Natural killer cell (primary cell): ENCODE results near the gene AFAP1L1. TPM values are rescaled to one million over a fixed set of nuclear protein-coding genes. Genes with fewer than 3 reads are reported as not detected.

Experiments
- ATAC-seq, 3 donors: fragments of 150-1000 bp in 2 of 3; fragments of 200-7000 bp in 1 of 3; cut with Tn5 transposase; 1 replicate in 1 of 3; 2 replicates in 2 of 3; pipeline ENCODE4 v1.10.0; 2021; ENCODE audit warnings: mild to moderate bottlenecking in 2 of 3, moderate library complexity in 2 of 3
- DNase-seq, 2 donors: peaks; one replicate each; pipeline versions ENCODE4 v3.0.0 to v3.0.0-alpha.2; 2013 to 2021; ENCODE audit warnings: mixed read lengths in 1 of 2
- H3K27ac ChIP-seq: one replicate; pipeline ENCODE4 v1.5.1; 2013; ENCODE audit warnings: mild to moderate bottlenecking, low read length
- H3K27me3 ChIP-seq: one replicate; pipeline ENCODE4 v1.6.1; 2013; ENCODE audit warnings: low read length; ENCODE audit not compliant: control insufficient read depth, insufficient read depth
- H3K36me3 ChIP-seq: one replicate; pipeline ENCODE4 v1.6.1; 2013; ENCODE audit warnings: low read length; ENCODE audit not compliant: control insufficient read depth, insufficient read depth
- H3K4me1 ChIP-seq: one replicate; pipeline ENCODE4 v1.6.1; 2013; ENCODE audit warnings: low read length; ENCODE audit not compliant: control insufficient read depth, insufficient read depth
- H3K4me3 ChIP-seq: one replicate; pipeline ENCODE4 v1.5.1; 2013; ENCODE audit warnings: low read length
- H3K9me3 ChIP-seq: one replicate; pipeline ENCODE4 v1.6.1; 2013; ENCODE audit warnings: low read length; ENCODE audit not compliant: control insufficient read depth, insufficient read depth
- H3K27ac Mint-ChIP-seq, 2 donors: one replicate each; pipeline ENCODE4 v1.8.0; 2022; ENCODE audit warnings: mild to moderate bottlenecking in 2 of 2, mixed read lengths in 2 of 2, moderate library complexity in 1 of 2
- H3K27me3 Mint-ChIP-seq, 2 donors: one replicate each; pipeline ENCODE4 v1.8.0; 2022; ENCODE audit warnings: low read depth in 2 of 2, mixed read lengths in 2 of 2
- H3K36me3 Mint-ChIP-seq: one replicate; pipeline ENCODE4 v1.8.0; 2022; ENCODE audit warnings: mixed read lengths
- H3K4me1 Mint-ChIP-seq, 2 donors: one replicate each; pipeline ENCODE4 v1.8.0; 2022; ENCODE audit warnings: mixed read lengths in 2 of 2
- H3K4me3 Mint-ChIP-seq: one replicate; pipeline ENCODE4 v1.8.0; 2022; ENCODE audit warnings: mild to moderate bottlenecking, moderate library complexity, mixed read lengths
- H3K9me3 Mint-ChIP-seq, 2 donors: one replicate each; pipeline ENCODE4 v1.8.0; 2022; ENCODE audit warnings: mixed read lengths in 2 of 2
- WGBS: methylation state at CpG from one replicate; pipeline ENCODE4 v1.1.7; 2013; ENCODE audit warnings: missing lambda C conversion rate; ENCODE audit not compliant: insufficient coverage; 5-methylcytosine and 5-hydroxymethylcytosine counted together
- intact Hi-C: fragments of 100-400 bp; cut with micrococcal nuclease; formaldehyde crosslinking; loops from one replicate; pipeline ENCODE4 v1.14.2; 2022
- total RNA-seq, 4 donors: library from RNA; stranded (reverse); fragments of 120-200 nt in 1 of 4; gene quantifications; one replicate each; pipeline versions ENCODE4 v1.2.3 to v1.2.4, GENCODE V29; 2013 to 2022
- TF ChIP-seq, protein P1 (sequence below): fragments of 200-600 bp; IDR thresholded peaks from one replicate; pipeline ENCODE4 v1.8.0; 2022; ENCODE audit warnings: antibody characterized with exemption

AFAP1L1 gene
- total RNA-seq, 3 donors from 2014 or later (not counting 1 experiment from before 2014, with no cell fraction given): 0.23 to 1.5 TPM; not detected in 1

DNA sequence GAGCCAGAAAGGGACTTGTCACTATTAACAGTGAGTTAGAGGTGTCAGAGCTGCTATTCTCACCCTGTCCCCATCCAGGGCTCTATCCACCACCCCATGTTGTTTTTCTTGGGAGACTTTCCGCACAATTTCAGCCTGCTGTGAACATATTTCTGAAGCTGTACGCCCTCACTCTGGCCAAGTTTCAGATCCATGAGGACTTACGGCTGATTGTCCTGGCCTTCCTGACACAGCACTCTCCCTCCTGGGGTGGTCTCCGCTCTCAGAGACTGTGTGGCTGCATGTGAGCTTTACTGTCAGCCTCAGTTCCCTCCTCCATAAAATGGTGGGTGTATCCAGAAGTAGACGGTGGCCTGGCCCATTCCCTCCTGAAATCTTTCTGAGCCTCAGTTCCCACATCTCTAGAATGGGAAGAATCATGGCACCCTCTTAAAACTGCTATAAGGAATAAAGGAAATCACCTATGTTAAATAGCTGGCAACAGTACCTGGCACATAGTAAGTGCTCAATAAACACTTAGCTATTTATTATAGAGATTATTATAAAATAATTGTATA, 108.2 kb downstream of the AFAP1L1 start:
- 98% methylated on average over 5 of the region's 5 CpGs for WGBS
- Mint-ChIP-seq H3K4me1 (peaks cover 0 to 4% of the 10 kb centered on the region in 2 donors), H3K9me3 (no peaks in the 10 kb centered on the region), H3K4me3 (no peak overlapping the region), H3K27ac (no peak overlapping the region), H3K36me3 (no peaks in the 10 kb centered on the region), H3K27me3 (no peaks in the 10 kb centered on the region)
- H3K27me3 ChIP-seq: no peaks in the 10 kb centered on the region
- no peak overlapping the region for H3K4me3 ChIP-seq
- no peak for ATAC-seq
- no peak for DNase-seq
- H3K36me3 ChIP-seq: no peaks in the 10 kb centered on the region
- no peak overlapping the region for H3K27ac ChIP-seq
- H3K9me3 ChIP-seq: no peaks in the 10 kb centered on the region
- H3K4me1 ChIP-seq: peaks cover 5% of the 10 kb centered on the region
- intact Hi-C loops: no loop called here
- TF ChIP-seq, protein P1, sequence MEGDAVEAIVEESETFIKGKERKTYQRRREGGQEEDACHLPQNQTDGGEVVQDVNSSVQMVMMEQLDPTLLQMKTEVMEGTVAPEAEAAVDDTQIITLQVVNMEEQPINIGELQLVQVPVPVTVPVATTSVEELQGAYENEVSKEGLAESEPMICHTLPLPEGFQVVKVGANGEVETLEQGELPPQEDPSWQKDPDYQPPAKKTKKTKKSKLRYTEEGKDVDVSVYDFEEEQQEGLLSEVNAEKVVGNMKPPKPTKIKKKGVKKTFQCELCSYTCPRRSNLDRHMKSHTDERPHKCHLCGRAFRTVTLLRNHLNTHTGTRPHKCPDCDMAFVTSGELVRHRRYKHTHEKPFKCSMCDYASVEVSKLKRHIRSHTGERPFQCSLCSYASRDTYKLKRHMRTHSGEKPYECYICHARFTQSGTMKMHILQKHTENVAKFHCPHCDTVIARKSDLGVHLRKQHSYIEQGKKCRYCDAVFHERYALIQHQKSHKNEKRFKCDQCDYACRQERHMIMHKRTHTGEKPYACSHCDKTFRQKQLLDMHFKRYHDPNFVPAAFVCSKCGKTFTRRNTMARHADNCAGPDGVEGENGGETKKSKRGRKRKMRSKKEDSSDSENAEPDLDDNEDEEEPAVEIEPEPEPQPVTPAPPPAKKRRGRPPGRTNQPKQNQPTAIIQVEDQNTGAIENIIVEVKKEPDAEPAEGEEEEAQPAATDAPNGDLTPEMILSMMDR: no peak

GRCh38 chr5:149380466-149381121, 108.9 kb downstream of the AFAP1L1 start:
- TF ChIP-seq, protein P1: no peak
- Histone ChIP-seq H3K36me3 (no peaks in the 10 kb centered on the region), H3K4me1 (peaks cover 5% of the 10 kb centered on the region), H3K27me3 (no peaks in the 10 kb centered on the region), H3K27ac (no peak overlapping the region), H3K4me3 (no peak overlapping the region), H3K9me3 (no peaks in the 10 kb centered on the region)
- H3K9me3 Mint-ChIP-seq: no peaks in the 10 kb centered on the region
- no peaks in the 10 kb centered on the region for H3K27me3 Mint-ChIP-seq
- intact Hi-C loops: no loop called here
- no peak overlapping the region for H3K4me3 Mint-ChIP-seq
- DNase-seq (no peak), ATAC-seq (no peak)
- H3K4me1 Mint-ChIP-seq: peaks cover 0 to 4% of the 10 kb centered on the region in 2 donors
- no peaks in the 10 kb centered on the region for H3K36me3 Mint-ChIP-seq
- 88% methylated on average over 16 of the region's 16 CpGs for WGBS
- H3K27ac Mint-ChIP-seq: no peak overlapping the region

GRCh38 chr5:149381261-149381985, 109.8 kb downstream of the AFAP1L1 start:
- intact Hi-C loops: no loop called here
- TF ChIP-seq, protein P1: no peak
- Histone ChIP-seq H3K36me3 (no peaks in the 10 kb centered on the region), H3K4me3 (no peak overlapping the region), H3K27me3 (no peaks in the 10 kb centered on the region), H3K27ac (no peak overlapping the region), H3K9me3 (no peaks in the 10 kb centered on the region), H3K4me1 (peaks cover 5% of the 10 kb centered on the region)
- Mint-ChIP-seq H3K4me1 (peaks cover 0 to 4% of the 10 kb centered on the region in 2 donors), H3K4me3 (no peak overlapping the region), H3K27me3 (no peaks in the 10 kb centered on the region), H3K9me3 (no peaks in the 10 kb centered on the region), H3K36me3 (no peaks in the 10 kb centered on the region), H3K27ac (no peak overlapping the region)
- no peak for DNase-seq
- 53% methylated on average over 8 of the region's 8 CpGs for WGBS
- no peak for ATAC-seq
